HG02970 (cell line): ENCODE results near the gene SPATA31C2.
"Not testable (repeated sequence)": the region's sequence is repeated elsewhere in the genome, so short reads cannot be mapped to it uniquely, and the experiment has no call there.

Source experiments
- ATAC-seq: cut with Tn5 transposase; IDR thresholded peaks from one replicate; pipeline ENCODE4 v1.9.1; 2021; ENCODE audit warnings: mild to moderate bottlenecking, moderate library complexity, moderate number of reproducible peaks; ENCODE audit not compliant: unreplicated experiment, low FRiP score

The SPATA31C2 gene

GRCh38 chr9:88129556-88129955, 8.7 kb downstream of the SPATA31C2 start:
- not testable (repeated sequence) for ATAC-seq

DNA sequence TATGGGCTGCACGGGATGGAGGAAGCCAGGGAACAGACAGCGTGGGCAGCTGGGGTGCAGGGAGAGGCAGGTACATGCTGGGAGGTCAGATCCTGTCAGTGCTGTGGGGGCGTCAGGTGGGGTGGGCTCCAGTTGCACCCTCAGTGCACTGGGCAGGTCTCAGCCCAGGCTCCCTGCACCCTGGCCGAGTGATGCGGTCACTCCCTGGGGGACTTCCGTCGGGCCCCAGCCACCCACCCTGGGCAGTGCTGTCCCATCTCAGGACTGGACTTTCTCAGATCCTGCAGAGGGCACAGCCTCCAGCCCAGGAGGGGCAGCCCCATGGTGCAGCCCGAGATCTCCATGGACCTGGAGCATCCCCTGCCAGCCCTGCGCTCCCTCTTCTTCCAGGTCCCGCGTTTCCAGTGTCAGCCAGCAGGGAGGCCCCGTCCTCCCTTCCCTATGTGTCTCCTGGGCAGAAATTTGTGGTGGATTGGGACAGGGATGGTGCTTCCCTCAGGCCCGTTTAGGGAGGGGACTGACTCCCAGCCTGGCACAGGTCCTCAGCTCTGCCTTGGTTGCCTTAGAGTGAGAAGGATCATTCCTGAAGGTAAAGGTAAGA, 10.5 kb downstream of the SPATA31C2 start:
- ATAC-seq, result not testable (repeated sequence)

DNA sequence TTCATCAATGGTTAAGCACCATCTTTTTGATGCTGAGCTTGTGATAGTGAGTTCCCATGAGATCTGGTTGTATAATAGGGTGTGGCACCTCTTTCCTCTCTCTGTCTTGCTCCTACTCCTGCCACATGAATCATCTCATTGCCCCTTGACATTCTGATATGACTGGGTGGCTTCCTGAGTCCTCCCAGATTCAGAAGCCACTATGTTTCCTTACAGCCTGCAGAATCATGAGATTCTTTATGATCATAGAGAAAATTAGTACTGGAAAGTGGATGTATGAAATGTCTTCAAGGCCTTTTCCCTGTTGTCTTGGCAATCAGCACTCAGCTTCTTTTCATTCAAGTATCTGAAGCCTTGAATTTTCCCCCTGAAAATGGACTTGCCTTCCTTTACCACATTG, 14.9 kb downstream of the SPATA31C2 start:
- not testable (repeated sequence) for ATAC-seq

GRCh38 chr9:88118121-88118520, 20.2 kb downstream of the SPATA31C2 start:
- ATAC-seq, result not testable (repeated sequence)

GRCh38 chr9:88114968-88115612, 23.2 kb downstream of the SPATA31C2 start:
- ATAC-seq, result not testable (repeated sequence)

DNA sequence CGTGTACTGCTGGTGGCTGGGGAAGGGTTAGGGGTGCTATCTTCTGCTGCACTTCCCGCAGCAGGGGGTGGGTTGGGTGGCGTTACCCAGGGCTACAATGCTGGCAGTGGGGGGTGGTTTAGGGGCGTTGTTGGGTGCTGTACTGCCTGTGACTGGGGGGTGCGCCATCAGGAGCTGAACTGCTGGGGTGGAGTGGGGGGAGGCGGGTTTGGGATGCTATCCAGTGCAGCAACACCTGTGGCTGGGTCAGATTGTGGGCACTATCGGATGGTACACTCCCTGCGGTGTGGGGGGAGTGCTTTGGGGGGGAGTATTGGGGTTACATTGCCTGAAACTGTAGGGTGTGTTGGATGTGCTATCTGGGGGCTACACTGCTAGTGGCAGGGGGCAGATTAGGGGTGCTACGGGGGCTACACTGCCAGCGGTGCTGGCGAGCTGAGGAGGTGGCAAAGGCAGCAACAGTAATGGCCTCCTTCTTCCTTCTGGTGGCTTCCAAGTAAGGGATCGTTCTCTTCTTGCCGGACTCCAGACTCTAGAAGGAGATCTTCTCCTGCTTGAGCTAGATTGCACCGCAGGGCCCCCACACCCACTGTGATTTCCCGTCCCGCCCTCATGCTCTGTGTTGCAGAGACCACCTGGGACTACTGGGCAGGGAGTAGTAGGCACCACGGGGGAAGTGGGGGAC, 23.9 kb downstream of the SPATA31C2 start:
- not testable (repeated sequence) for ATAC-seq

DNA sequence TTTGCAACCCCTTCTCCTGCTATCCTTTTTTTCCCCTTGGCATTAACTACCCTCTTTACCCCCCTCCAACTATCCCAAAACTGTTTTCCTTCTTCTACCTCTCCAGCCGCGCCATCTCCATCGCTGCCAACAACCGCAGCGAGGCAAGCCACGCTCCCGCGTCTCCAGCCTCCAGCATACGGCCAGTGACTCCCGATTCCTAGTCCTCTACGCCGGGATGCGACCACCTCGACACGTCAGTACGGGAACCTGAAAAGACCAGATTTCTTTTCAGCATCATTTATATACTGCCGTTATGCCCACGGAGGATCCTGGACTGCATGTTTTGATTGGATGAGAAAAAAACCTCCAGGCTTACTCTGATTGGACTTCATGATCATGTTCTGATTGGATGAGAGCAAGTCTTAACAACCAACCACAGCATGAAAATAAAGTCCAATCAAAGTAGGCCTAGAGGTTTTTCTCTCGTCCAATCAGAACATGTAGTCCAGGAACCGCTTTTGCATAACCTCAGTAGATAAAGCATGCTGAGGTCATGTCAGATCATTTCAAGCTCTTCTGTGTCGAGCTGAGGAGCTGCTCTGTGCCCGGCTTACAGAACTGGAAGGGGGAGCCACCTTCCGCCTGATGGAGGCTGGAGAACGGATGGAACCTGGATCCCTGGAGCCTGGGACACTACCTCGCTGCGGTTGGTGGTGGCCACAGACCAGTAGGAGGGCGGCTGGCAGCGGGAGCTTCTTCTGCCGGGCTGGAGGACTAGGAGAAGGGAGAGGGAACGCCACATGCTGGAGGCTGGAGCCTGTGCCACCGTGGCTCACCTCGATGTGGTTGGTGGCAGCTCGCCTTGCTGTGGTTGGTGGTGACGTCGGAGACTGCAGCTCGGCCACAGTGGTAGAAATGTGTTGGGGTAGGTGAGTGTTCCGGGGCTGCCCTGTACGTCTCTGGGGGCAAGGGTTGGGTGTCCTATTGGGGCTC, 24.8 kb downstream of the SPATA31C2 start:
- ATAC-seq, result not testable (repeated sequence)

- no peak for ATAC-seq
Measured at GRCh38 chr9:88110026-88110425, 28.2 kb downstream of the SPATA31C2 start.

GRCh38 chr9:88108779-88109178, 29.5 kb downstream of the SPATA31C2 start:
- ATAC-seq, result no peak

DNA sequence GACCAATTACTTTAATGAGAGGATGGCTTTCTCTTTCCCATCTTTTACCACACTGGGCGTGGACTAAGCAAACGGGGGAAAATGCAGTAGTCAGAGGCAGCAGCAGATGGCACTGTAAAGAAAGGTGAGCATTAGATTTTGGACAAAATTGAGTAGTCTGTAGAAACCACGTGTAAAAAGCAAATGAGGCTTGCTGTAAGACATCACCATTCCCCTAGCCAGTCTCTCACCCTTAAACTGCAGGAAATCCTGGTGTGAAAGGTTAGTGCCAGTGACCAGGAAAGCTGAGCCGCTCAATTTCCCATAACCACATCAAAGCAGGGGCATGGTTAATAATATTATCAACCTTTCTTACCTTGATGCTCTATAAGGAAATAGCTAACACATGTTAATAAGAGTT, 31.8 kb downstream of the SPATA31C2 start:
- ATAC-seq, result no peak

GRCh38 chr9:88092797-88093331, 45.4 kb downstream of the SPATA31C2 start:
- no peak for ATAC-seq

- ATAC-seq, result no peak
Measured at GRCh38 chr9:88090151-88090581, 48.1 kb downstream of the SPATA31C2 start.

- ATAC-seq, result no peak
Measured at GRCh38 chr9:88087906-88088305, 50.4 kb downstream of the SPATA31C2 start.

- ATAC-seq, result no peak
Measured at GRCh38 chr9:88085476-88085875, 52.8 kb downstream of the SPATA31C2 start.

DNA sequence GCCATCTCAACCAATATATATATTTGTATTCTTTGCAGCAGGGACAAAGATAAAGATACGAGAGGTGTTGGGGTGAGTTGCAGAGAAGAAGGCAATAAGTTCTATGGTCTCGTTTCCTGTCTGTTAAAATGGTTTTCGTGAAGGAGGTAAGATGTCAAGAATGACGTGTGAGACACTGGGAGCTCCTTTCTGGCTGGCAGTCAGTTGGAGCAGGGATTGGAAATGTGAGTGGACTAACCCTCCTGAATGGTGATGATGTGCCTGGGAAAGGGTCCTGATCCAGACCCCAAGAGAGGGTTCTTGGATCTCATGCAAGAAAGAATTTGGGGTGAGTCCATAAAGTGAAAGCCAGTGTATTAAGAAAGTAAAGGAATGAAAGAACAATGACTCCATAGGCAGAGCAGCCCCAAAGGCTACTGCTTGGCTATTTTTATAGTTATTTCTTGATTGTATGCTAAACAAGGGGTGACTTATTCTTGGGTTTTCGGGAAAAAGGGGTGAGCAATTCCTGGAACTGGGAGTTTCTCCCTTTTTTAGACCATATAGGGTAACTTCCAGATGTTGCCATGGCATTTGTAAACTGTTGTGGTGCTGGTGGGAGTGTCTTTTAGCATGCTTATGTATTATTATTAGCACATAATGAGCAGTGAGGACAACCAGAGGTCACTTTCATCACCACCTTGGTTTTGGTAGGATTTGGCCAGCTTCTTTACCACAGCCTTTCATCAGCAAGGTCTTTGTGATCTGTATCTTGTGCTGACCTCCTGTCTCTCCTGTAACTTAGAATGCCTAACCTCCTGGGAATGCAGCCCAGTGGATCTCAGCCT, 53.7 kb downstream of the SPATA31C2 start:
- ATAC-seq, result no peak
